Natural killer cell (primary cell): Measurements from ENCODE around the gene HOXC5. TPM values are rescaled to one million over a fixed set of nuclear protein-coding genes. Genes with fewer than 3 reads are reported as not detected.
A peak's percentile ranks its signal among the peaks of the same experiment; 100 is the strongest.

Experiments used
- ATAC-seq, 3 donors: fragments of 150-1000 bp in 2 of 3; fragments of 200-7000 bp in 1 of 3; cut with Tn5 transposase; 1 replicate in 1 of 3; 2 replicates in 2 of 3; pipeline ENCODE4 v1.10.0; 2021; ENCODE audit warnings: mild to moderate bottlenecking in 2 of 3, moderate library complexity in 2 of 3
- DNase-seq, 2 donors: peaks; one replicate each; pipeline versions ENCODE4 v3.0.0 to v3.0.0-alpha.2; 2013 to 2021; ENCODE audit warnings: mixed read lengths in 1 of 2
- H3K27ac ChIP-seq: one replicate; pipeline ENCODE4 v1.5.1; 2013; ENCODE audit warnings: mild to moderate bottlenecking, low read length
- H3K27me3 ChIP-seq: one replicate; pipeline ENCODE4 v1.6.1; 2013; ENCODE audit warnings: low read length; ENCODE audit not compliant: control insufficient read depth, insufficient read depth
- H3K36me3 ChIP-seq: one replicate; pipeline ENCODE4 v1.6.1; 2013; ENCODE audit warnings: low read length; ENCODE audit not compliant: control insufficient read depth, insufficient read depth
- H3K4me1 ChIP-seq: one replicate; pipeline ENCODE4 v1.6.1; 2013; ENCODE audit warnings: low read length; ENCODE audit not compliant: control insufficient read depth, insufficient read depth
- H3K4me3 ChIP-seq: one replicate; pipeline ENCODE4 v1.5.1; 2013; ENCODE audit warnings: low read length
- H3K9me3 ChIP-seq: one replicate; pipeline ENCODE4 v1.6.1; 2013; ENCODE audit warnings: low read length; ENCODE audit not compliant: control insufficient read depth, insufficient read depth
- H3K27ac Mint-ChIP-seq, 2 donors: one replicate each; pipeline ENCODE4 v1.8.0; 2022; ENCODE audit warnings: mild to moderate bottlenecking in 2 of 2, mixed read lengths in 2 of 2, moderate library complexity in 1 of 2
- H3K27me3 Mint-ChIP-seq, 2 donors: one replicate each; pipeline ENCODE4 v1.8.0; 2022; ENCODE audit warnings: low read depth in 2 of 2, mixed read lengths in 2 of 2
- H3K36me3 Mint-ChIP-seq: one replicate; pipeline ENCODE4 v1.8.0; 2022; ENCODE audit warnings: mixed read lengths
- H3K4me1 Mint-ChIP-seq, 2 donors: one replicate each; pipeline ENCODE4 v1.8.0; 2022; ENCODE audit warnings: mixed read lengths in 2 of 2
- H3K4me3 Mint-ChIP-seq: one replicate; pipeline ENCODE4 v1.8.0; 2022; ENCODE audit warnings: mild to moderate bottlenecking, moderate library complexity, mixed read lengths
- H3K9me3 Mint-ChIP-seq, 2 donors: one replicate each; pipeline ENCODE4 v1.8.0; 2022; ENCODE audit warnings: mixed read lengths in 2 of 2
- WGBS: methylation state at CpG from one replicate; pipeline ENCODE4 v1.1.7; 2013; ENCODE audit warnings: missing lambda C conversion rate; ENCODE audit not compliant: insufficient coverage; 5-methylcytosine and 5-hydroxymethylcytosine counted together
- intact Hi-C: fragments of 100-400 bp; cut with micrococcal nuclease; formaldehyde crosslinking; loops from one replicate; pipeline ENCODE4 v1.14.2; 2022
- total RNA-seq, 4 donors: library from RNA; stranded (reverse); fragments of 120-200 nt in 1 of 4; gene quantifications; one replicate each; pipeline versions ENCODE4 v1.2.3 to v1.2.4, GENCODE V29; 2013 to 2022
- TF ChIP-seq, protein P1 (sequence below): fragments of 200-600 bp; IDR thresholded peaks from one replicate; pipeline ENCODE4 v1.8.0; 2022; ENCODE audit warnings: antibody characterized with exemption

HOXC5 gene
- total RNA-seq, 3 donors from 2014 or later (not counting 1 experiment from before 2014, with no cell fraction given): 0.20 TPM; not detected in 2

DNA sequence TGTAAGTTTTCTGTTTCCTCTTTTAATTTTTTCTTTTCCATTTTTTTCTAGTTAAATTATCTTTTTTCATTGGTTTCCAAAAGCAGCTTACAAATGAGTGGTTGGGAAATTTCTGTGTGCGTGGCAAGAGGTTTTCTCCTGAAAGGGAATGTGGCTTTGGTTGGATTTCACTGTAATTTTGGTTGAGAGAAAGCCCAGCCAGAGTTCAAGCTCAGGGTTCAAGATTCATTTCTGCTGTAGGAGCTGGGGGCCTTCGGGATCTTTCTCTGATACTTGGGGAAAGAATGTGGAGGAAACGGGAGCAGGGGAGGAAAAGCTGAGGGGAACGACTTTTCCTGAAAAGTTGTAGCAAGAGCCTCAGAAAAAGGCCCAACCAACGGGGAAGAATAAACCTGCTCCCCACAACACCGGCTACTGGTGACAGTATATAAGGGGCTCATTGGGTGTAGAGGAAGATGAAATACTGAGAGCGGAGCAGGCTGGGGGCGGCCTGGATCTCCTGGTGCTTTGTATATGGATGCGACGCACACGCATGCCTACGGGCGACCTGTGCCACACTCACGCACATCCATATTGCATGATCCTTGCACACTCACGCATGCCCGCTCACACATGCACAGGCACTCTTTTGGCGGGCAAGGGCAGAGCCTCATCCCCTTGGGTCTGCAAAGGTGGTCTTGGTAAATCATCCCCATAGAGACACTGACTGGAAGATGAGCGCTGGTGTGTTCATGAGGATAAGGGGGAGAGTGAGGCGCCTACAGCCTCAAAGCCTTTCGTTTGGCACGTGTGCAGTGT is 46.0 kb upstream of the HOXC5 start:
- TF ChIP-seq, protein P1, sequence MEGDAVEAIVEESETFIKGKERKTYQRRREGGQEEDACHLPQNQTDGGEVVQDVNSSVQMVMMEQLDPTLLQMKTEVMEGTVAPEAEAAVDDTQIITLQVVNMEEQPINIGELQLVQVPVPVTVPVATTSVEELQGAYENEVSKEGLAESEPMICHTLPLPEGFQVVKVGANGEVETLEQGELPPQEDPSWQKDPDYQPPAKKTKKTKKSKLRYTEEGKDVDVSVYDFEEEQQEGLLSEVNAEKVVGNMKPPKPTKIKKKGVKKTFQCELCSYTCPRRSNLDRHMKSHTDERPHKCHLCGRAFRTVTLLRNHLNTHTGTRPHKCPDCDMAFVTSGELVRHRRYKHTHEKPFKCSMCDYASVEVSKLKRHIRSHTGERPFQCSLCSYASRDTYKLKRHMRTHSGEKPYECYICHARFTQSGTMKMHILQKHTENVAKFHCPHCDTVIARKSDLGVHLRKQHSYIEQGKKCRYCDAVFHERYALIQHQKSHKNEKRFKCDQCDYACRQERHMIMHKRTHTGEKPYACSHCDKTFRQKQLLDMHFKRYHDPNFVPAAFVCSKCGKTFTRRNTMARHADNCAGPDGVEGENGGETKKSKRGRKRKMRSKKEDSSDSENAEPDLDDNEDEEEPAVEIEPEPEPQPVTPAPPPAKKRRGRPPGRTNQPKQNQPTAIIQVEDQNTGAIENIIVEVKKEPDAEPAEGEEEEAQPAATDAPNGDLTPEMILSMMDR: no peak
- Histone ChIP-seq H3K4me1 (peaks cover 30% of the 10 kb centered on the region), H3K27ac (no peak overlapping the region), H3K9me3 (peaks cover 5% of the 10 kb centered on the region), H3K27me3 (peaks cover 92% of the 10 kb centered on the region), H3K36me3 (no peaks in the 10 kb centered on the region), H3K4me3 (no peak overlapping the region)
- WGBS: 36% methylated on average over 17 of the region's 21 CpGs
- Mint-ChIP-seq H3K36me3 (peaks cover 5% of the 10 kb centered on the region), H3K27ac (no peak overlapping the region), H3K4me3 (peak overlapping the region; percentile 59), H3K4me1 (peaks cover 30 to 49% of the 10 kb centered on the region in 2 donors), H3K9me3 (no peaks in the 10 kb centered on the region), H3K27me3 (peaks cover 85 to 90% of the 10 kb centered on the region in 2 donors)
- DNase-seq (no peak), ATAC-seq (no peak)
- intact Hi-C loops: loop anchor here (10.0 kb wide), 1 partner anchor 192 kb away; no protein-coding TSS in a partner anchor

DNA sequence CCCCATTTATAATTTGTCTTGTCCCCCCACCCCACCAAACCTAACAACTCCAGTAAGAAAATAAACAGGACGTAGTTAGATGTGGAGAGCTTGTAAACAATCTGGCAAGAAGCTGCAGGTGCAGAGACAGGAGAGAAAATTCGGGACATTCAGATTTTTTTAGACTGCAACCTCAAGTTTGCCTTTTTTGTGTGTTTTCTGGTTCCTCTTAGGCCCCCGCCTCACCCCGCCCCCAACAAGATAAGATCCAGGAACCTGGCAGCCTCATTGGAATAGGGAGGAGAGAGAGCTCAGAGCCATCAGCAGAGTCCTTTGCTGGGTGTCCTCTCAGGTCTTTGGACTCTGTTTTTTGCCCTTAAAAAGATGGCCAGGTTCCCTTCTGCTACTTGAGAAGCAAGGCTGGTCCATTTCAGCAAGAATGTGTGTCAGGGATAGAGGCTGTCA is 45.0 kb upstream of the HOXC5 start:
- Mint-ChIP-seq H3K4me3 (no peak overlapping the region), H3K4me1 (peaks cover 30 to 49% of the 10 kb centered on the region in 2 donors), H3K9me3 (no peaks in the 10 kb centered on the region), H3K36me3 (peaks cover 5% of the 10 kb centered on the region), H3K27me3 (peaks cover 87 to 92% of the 10 kb centered on the region in 2 donors), H3K27ac (no peak overlapping the region)
- intact Hi-C loops: loop anchor here (2.0 to 10.0 kb wide), 2 partner anchors 15 to 193 kb away; no protein-coding TSS in a partner anchor
- no peak for DNase-seq
- H3K27me3 ChIP-seq: peaks cover 90% of the 10 kb centered on the region
- ATAC-seq: no peak
- H3K36me3 ChIP-seq: no peaks in the 10 kb centered on the region
- peaks cover 5% of the 10 kb centered on the region for H3K9me3 ChIP-seq
- no peak overlapping the region for H3K27ac ChIP-seq
- TF ChIP-seq, protein P1: no peak
- 38% methylated on average over 4 of the region's 4 CpGs for WGBS
- peaks cover 30% of the 10 kb centered on the region for H3K4me1 ChIP-seq
- no peak overlapping the region for H3K4me3 ChIP-seq

DNA sequence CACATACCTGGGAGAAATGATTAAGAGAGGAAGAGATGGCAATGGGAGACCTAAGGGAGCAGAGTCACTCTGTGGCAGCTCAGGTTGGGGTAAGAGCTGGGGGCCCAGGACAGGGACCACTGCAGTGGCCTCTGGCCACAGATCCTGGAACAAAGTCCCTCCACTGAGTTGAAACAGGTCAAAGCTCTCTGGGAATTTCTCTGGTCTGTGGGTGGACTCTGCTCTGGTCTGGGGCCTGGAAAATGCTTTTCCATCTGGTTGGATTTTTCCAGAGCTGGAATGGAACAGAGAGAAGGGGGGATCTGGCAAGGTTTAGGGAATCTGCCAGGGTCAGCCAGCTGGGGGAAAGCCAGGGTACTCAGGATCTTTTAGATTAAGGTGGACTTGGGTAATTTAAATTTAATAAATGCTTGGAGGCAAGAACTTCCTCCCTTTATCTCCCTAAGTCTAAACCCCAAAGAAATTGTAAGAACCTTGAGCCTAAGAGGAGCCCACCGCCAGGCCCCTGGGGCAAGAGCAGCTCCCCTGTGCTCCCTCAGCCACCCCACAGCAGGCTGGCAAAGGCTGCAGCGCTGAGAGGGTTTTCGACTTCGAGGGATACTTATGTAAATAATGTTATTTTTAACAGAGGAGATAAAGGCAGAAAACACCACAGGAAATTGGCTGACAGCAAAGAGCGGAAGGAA is 44.2 kb upstream of the HOXC5 start:
- Histone ChIP-seq H3K4me1 (peaks cover 30% of the 10 kb centered on the region), H3K27me3 (peaks cover 91% of the 10 kb centered on the region), H3K9me3 (peaks cover 5% of the 10 kb centered on the region), H3K36me3 (no peaks in the 10 kb centered on the region), H3K4me3 (no peak overlapping the region), H3K27ac (no peak overlapping the region)
- no peaks in the 10 kb centered on the region for H3K9me3 Mint-ChIP-seq
- H3K27ac Mint-ChIP-seq: no peak overlapping the region
- no peak for ATAC-seq
- DNase-seq: no peak
- intact Hi-C loops: loop anchor here (2.0 to 10.0 kb wide), 2 partner anchors 14 to 194 kb away; no protein-coding TSS in a partner anchor
- peaks cover 5% of the 10 kb centered on the region for H3K36me3 Mint-ChIP-seq
- WGBS: 10% methylated on average over 5 of the region's 5 CpGs
- TF ChIP-seq, protein P1: no peak
- H3K4me1 Mint-ChIP-seq: peaks cover 34 to 53% of the 10 kb centered on the region in 2 donors
- H3K4me3 Mint-ChIP-seq: peak overlapping the region; percentile 56
- H3K27me3 Mint-ChIP-seq: peaks cover 87 to 92% of the 10 kb centered on the region in 2 donors
